ENCODE results near the gene ARL10.

The ARL10 gene

DNA sequence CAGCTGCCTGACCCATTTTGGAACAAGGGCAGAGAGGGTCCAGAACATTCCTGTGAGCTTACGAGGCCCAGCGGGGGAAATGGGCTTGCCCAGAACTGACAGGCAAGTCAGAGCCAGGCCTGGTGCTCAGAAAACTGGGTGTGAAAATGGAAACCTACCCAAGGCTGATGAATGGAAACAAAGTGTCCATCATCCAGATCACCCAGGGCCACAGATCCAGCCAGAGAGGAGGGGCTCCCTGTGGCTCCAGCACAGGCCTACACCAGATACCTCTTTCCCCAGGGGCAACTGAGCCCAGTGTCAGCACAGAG, 47.9 kb downstream of the ARL10 start:
- no peak for DNase-seq

DNA sequence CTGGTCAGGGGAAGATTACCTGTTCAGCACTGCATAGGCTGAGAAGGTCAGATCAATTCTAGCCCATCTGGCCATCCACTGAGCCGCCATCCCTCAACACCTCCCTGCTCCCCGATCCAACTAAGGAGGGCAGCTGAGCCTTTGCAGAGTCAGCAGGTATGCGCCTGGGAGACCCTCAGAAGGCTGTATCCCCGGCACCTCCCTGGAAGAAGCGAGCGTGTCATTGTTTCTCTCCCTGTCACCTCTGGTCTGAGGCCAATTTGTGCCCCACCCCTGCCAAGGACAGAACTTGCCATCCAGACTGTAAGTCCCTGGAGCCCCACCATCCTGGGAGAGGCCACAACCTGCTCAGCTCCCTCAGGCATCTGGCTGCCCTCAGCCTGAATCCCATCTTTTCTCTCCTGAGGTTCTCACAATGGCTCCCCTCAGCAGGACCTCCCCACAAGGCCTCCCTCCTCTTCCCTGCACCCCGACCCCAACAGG, 48.5 kb downstream of the ARL10 start:
- no peak for DNase-seq

DNA sequence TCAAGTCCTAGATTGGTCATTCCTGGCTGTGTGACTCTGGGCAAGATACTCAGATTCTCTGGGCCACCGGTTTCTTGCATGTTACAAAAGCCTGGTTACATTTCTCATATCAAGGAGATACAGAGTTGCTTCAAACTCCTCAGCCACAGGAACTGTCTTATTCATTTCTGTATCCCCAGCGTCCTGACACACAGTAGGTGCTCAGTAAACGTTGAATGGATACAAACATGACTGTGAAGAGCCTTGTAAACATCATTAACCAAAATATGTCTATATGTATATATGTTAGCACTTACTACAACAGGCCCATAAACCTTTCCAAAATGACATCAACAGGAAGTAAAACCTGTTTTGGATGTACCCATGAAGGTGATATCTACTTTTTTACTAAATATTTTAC, 49.4 kb downstream of the ARL10 start:
- DNase-seq: no peak

GRCh38 chr5:176415240-176415951, 50.1 kb downstream of the ARL10 start:
- DNase-seq: peak in 3 of 4 experiments; percentile 18 to 34 (median 28)

DNA sequence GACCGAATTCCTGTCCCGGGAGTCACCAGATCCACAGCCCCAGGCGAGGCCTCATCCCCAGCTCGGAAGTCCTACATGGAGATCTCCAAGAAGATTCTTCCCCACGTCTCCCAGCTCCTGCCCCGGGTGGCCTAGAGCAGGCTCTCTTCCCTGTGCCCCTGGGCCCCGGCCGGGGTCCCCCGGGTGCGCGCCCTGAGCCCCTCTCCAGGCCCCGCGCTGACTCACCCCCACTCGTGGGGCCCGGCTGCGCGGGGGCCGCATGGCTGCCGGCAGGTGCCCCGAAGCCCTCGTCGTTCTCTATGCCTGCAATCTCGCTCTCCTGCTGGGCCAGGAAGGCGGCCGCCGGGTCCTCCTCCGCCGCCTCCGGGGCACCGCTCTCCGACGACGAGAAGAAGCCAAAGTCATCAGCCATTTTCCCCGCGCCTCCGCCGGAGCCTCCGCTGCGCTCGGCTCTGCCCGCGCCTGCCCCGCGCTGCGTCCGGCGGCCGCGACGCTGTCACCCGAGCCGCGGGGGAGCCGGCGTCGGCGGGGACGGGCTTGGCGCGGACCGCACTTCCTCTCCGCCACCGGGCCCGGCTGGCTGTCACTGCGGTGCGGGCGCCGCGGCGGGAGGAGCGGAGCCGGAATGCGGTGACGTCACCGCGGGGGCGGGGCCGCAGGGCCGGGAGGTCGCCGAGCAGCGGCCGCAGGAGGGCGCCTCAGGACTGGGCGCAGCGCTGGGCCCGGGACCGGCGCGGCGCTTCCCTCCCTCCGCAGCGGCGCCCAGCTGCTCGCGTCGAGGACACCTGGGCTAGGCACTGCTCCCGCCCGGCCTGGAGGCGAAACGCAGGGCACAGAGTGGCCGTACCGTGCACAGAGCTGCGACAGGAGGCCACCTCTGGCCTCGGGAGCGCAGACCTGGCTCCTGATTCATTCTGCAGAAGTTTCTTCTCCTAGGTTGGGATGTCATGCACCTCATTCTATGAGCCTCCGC, 51.0 kb downstream of the ARL10 start, which contains the start of gene CLTB:
CLTB (minus strand) TSS at position 588 of the 973 bp plus-strand sequence; CDS start at position 412, 176 bp downstream.
- DNase-seq: peak; percentile 92 to 98 (median 96)

DNA sequence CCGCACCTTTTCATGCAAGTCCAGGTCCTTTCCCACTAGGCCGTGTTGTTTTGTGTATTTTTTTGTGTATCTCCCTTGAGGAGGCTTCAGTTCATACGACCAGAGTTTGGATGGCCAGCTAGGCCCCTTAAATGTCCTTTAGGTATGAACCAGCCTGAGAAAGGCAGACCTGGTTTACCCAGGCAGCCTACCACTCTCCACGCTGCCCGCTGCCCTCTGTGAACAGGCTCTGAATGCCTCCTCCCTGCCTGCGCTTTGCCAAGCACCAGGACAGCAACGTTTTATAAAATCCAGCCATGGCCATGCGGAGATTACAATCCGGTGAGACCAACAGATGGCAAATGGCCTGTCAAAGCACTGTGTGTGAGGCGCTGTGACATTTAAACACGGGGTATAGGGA, 51.7 kb downstream of the ARL10 start:
- no peak for DNase-seq

GRCh38 chr5:176418251-176418650, 53.0 kb downstream of the ARL10 start:
- no peak for DNase-seq

GRCh38 chr5:176420086-176420485, 54.8 kb downstream of the ARL10 start:
- DNase-seq: no peak

- peak in 2 of 4 experiments; percentile 11 to 14 for DNase-seq
These were observed 55.8 kb downstream of the ARL10 start for GRCh38 chr5:176420972-176421544.

DNA sequence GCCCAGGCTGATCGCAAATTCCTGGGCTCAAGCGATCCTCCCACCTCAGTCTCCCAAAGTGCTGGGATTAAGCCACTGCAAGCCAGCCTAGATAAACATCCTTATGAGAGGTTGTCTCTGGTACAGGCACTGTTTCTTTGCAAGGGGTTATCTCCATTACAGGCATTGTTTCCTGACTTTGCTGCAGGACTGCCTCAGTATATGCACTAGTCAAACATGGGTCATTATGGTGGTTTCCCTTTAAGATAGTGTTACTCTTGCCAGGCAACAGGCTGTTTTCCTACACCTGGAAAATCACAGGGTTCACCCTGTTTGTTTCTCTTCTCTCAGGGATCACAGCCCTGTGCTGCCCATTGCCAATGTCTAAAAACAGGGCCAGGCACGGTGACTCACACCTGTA, 58.9 kb downstream of the ARL10 start:
- no peak for DNase-seq

DNA sequence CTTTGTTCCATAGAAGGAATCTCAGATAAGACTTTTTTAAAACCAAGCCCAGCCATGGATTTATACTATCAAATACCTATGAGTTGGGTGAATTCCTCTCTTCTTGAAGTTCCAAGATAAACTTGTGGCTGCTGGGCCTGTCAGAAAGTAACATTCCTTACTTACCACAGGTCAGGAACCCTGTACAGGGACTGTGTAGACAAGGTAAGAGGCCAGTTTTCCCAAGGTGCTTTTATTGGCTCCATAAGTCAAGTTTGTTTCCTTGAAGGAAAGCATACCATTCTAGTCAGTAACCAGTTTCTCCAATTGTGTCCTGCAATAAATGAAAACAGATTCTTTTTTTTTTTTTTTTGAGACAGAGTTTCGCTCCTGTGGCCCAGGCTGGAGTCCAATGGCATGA, 59.9 kb downstream of the ARL10 start:
- DNase-seq: no peak

DNA sequence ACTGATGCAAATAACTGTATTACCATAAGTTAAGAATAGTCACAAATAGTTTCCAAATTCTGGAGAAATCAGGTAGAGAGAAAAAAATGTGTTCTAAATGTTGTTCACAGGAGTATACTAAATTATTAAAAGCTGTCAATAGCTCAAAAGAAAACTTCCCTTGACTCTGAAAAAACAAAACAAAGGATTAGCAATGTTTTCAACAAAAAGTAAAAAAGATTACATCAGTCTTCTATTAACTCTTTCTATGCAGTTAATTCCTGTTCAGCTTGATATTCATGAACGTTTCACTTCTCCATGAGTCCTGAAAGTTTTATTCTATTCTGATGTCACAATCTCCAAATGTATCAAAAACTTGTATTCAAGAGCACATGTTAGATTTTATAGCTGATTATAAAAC, 60.5 kb downstream of the ARL10 start:
- DNase-seq: no peak

GRCh38 chr5:176426876-176427275, 61.6 kb downstream of the ARL10 start:
- DNase-seq: no peak

DNA sequence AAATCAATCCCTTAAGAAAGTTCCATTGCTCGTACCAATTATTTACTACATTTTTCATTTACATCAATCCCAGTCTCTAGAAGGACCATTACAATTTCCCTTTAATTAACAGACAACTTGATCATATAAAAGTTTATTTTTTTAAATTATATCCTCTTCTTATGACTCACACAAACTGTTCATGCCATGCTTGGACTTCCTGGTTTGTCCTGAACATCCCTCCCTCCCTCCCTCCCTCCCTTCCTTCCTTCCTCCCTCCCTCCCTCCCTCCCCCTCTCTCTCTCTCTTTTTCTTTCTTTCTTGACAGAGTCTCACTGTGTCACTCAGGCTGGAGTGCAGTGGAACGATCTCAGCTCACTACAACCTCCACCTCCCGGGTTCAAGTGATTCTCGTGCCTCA, 62.7 kb downstream of the ARL10 start:
- peak in 1 of 4 experiments; percentile 23 for DNase-seq

DNA sequence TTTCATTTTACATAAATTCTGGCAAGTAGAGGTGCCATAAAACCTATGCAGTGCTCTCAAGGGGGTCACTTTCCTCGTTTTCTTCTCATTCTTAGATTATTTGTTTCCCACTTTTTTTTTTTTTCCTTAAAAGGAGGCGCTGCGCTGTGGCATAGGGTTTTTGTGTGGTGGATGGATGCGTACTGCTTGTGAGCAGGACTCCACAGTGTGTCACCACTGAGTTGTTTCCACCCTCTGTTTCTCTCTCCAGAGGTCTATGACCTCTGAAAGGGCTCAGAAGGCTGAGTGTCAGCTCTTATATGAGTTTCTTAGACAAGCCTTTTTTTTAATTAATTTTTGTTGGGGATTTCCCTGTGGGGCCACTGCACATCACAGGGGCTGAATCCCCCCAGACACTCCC, 64.7 kb downstream of the ARL10 start:
- DNase-seq: no peak
